ENCODE data around the gene OLFM4.
"Not testable (repeated sequence)": the region's sequence is repeated elsewhere in the genome, so short reads cannot be mapped to it uniquely, and the experiment has no call there.

OLFM4 gene

GRCh38 chr13:53028637-53029203 lies at the start of gene OLFM4:
Gene OLFM4 (plus strand): TSS chr13:53028813. CDS start chr13:53028837, 24 bp downstream.
- DNase-seq = no peak

GRCh38 chr13:52978989-52979388 lies 49.6 kb upstream of the OLFM4 start:
- no peak for DNase-seq

GRCh38 chr13:52980695-52981094 lies 47.9 kb upstream of the OLFM4 start:
- DNase-seq = no peak

GRCh38 chr13:52983836-52984235 lies 44.8 kb upstream of the OLFM4 start:
- no peak for DNase-seq

GRCh38 chr13:52984881-52985363 lies 43.7 kb upstream of the OLFM4 start:
- no peak for DNase-seq

GRCh38 chr13:52991344-52992020 lies 37.1 kb upstream of the OLFM4 start:
- DNase-seq = no peak

GRCh38 chr13:52992110-52992509 lies 36.5 kb upstream of the OLFM4 start:
- no peak for DNase-seq

- no peak for DNase-seq
Observed at GRCh38 chr13:52994051-52994450, 34.6 kb upstream of the OLFM4 start.

- no peak for DNase-seq
Observed at GRCh38 chr13:52994865-52995264, 33.7 kb upstream of the OLFM4 start.

GRCh38 chr13:52995946-52996345 lies 32.7 kb upstream of the OLFM4 start:
- no peak for DNase-seq

GRCh38 chr13:52997951-52998876 lies 30.4 kb upstream of the OLFM4 start:
- DNase-seq = no peak

- DNase-seq = peak in 1 of 2 donors; percentile 4
Observed at GRCh38 chr13:52999093-52999696, 29.4 kb upstream of the OLFM4 start.

GRCh38 chr13:53001444-53002225 lies 27.0 kb upstream of the OLFM4 start:
- DNase-seq = no peak

- DNase-seq = no peak
Observed at GRCh38 chr13:53004573-53004972, 24.0 kb upstream of the OLFM4 start.

GRCh38 chr13:53005626-53006025 lies 23.0 kb upstream of the OLFM4 start:
- no peak for DNase-seq

GRCh38 chr13:53007872-53008271 lies 20.7 kb upstream of the OLFM4 start:
- no peak for DNase-seq

- DNase-seq = no peak
Observed at GRCh38 chr13:53010374-53011105, 18.1 kb upstream of the OLFM4 start.

GRCh38 chr13:53012707-53013106 lies 15.9 kb upstream of the OLFM4 start:
- DNase-seq = no peak

GRCh38 chr13:53013113-53013512 lies 15.5 kb upstream of the OLFM4 start:
- DNase-seq = no peak

GRCh38 chr13:53014018-53014417 lies 14.6 kb upstream of the OLFM4 start:
- not testable (repeated sequence) for DNase-seq

All from CD4-positive, alpha-beta T cell treated with Interleukin-4 for 1 hour (primary cell).